PC-9 (cell line): ENCODE measurements around the gene THBS1. TPM values are rescaled to one million over a fixed set of nuclear protein-coding genes. Genes with fewer than 3 reads are reported as not detected.

Experiments used
- BruUV-seq: library from RNA; stranded (reverse); fragments of 400-500 nt; replicated peaks from 2 replicates; lab custom pipeline; 2021; lab: Mats Ljungman, UMichigan
- CTCF ChIA-PET: fragments of 300-600 bp; sonication (Branson Sonifier 250); formaldehyde crosslinking; loops from one replicate; lab custom pipeline; 2022; ENCODE audit warnings: antibody characterized with exemption; lab: Charles Lee
- POLR2A ChIA-PET: fragments of 300-600 bp; sonication (Branson Sonifier 250); formaldehyde crosslinking; loops from one replicate; lab custom pipeline; 2022; ENCODE audit warnings: antibody characterized with exemption; ENCODE audit not compliant: unreplicated experiment; lab: Charles Lee
- DNase-seq, 2 experiments: peaks; one replicate each; pipeline versions ENCODE4 v3.0.0 to v3.0.0-alpha.2; 2015 to 2022; ENCODE audit warnings: mixed read lengths in 1 of 2
- H2AFZ ChIP-seq: fragments of 200-600 bp; sonication (generic); 2 replicates; pipeline ENCODE4 v1.8.1; 2017; ENCODE audit warnings: antibody characterized with exemption
- H3F3A ChIP-seq: fragments of 200-600 bp; sonication (generic); 2 replicates; pipeline ENCODE4 v1.8.1; 2017; ENCODE audit warnings: antibody characterized with exemption, mild to moderate bottlenecking, low read depth; ENCODE audit not compliant: insufficient read depth
- H3K27ac ChIP-seq: fragments of 200-600 bp; sonication (generic); 2 replicates; pipeline ENCODE4 v1.6.1; 2016; ENCODE audit warnings: mixed run types
- H3K27me3 ChIP-seq: fragments of 200-600 bp; sonication (generic); 2 replicates; pipeline ENCODE4 v1.6.1; 2016; ENCODE audit warnings: low read depth, mixed run types; ENCODE audit not compliant: insufficient read depth
- H3K36me3 ChIP-seq: fragments of 200-600 bp; sonication (generic); 2 replicates; pipeline ENCODE4 v1.6.1; 2016; ENCODE audit warnings: low read depth, mixed run types
- H3K4me1 ChIP-seq: fragments of 200-600 bp; sonication (generic); replicated peaks from 2 replicates; pipeline ENCODE4 v1.6.1; 2016; ENCODE audit warnings: mixed run types; ENCODE audit not compliant: insufficient read depth
- H3K4me2 ChIP-seq: fragments of 200-600 bp; sonication (generic); 2 replicates; pipeline ENCODE4 v1.6.1; 2017; ENCODE audit warnings: mixed run types
- H3K4me3 ChIP-seq: fragments of 200-600 bp; sonication (generic); 2 replicates; pipeline ENCODE4 v1.6.1; 2016; ENCODE audit warnings: mixed run types
- H3K79me2 ChIP-seq: fragments of 200-600 bp; sonication (generic); 2 replicates; pipeline ENCODE4 v1.6.1; 2017; ENCODE audit warnings: low read depth, mixed run types
- H3K9me2 ChIP-seq: fragments of 200-600 bp; sonication (generic); 2 replicates; pipeline ENCODE4 v1.8.1; 2017; ENCODE audit warnings: mild to moderate bottlenecking; ENCODE audit not compliant: insufficient read depth
- H3K9me3 ChIP-seq: fragments of 200-600 bp; sonication (generic); 2 replicates; pipeline ENCODE4 v1.8.1; 2016; ENCODE audit warnings: low read depth; ENCODE audit not compliant: insufficient read depth
- H4K20me1 ChIP-seq: fragments of 200-600 bp; sonication (generic); 2 replicates; pipeline ENCODE4 v1.8.1; 2017; ENCODE audit not compliant: insufficient read depth
- EZH2 ChIP-seq: fragments of 200-600 bp; sonication (generic); IDR thresholded peaks from 2 replicates; pipeline ENCODE4 v1.8.0; 2017; ENCODE audit warnings: antibody characterized with exemption, low read depth
- intact Hi-C: fragments of 100-400 bp; cut with micrococcal nuclease; formaldehyde crosslinking; loops from one replicate; pipeline ENCODE4 v1.10.0; 2022; ENCODE audit not compliant: unreplicated experiment
- total RNA-seq: library from RNA; stranded (reverse); gene quantifications from 2 replicates; pipeline ENCODE4 v1.2.3, GENCODE V29; 2021
- TF ChIP-seq, protein P1 (sequence below): fragments of 200-600 bp; sonication (generic); conservative IDR thresholded peaks from 2 replicates; pipeline ENCODE4 v1.6.1; 2017; ENCODE audit warnings: mixed run types, antibody characterized with exemption, mild to moderate bottlenecking, moderate library complexity

THBS1 gene
- total RNA-seq, 1 experiment from 2014 or later, result 406 TPM

DNA sequence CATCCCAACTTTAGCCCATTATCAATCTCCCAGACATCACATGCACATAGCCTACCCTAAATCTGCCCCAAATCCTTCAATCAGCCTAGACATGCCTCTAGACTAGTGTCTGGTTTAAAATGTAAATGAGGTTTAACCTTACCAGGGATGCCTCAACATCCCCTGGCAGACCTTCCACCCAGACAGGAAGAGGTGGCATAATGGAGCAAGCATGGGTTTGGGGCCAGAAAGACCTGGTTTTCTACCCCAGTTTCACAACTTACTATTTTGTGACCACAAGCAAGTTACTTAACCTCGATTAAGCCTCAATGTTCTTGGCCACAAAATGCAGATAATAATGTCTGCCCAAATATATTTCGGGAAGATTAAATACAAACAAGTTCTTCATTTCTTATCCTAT lies 28.3 kb upstream of the THBS1 start:
- Histone ChIP-seq H3F3A (no peaks in the 10 kb centered on the region), H3K9me3 (no peaks in the 10 kb centered on the region), H3K27me3 (no peaks in the 10 kb centered on the region), H3K27ac (no peak overlapping the region), H3K4me3 (no peak overlapping the region), H3K9me2 (no peaks in the 10 kb centered on the region), H4K20me1 (no peaks in the 10 kb centered on the region), H2AFZ (no peak overlapping the region), H3K36me3 (no peaks in the 10 kb centered on the region), H3K4me1 (no peaks in the 10 kb centered on the region), H3K4me2 (no peak overlapping the region), H3K79me2 (no peaks in the 10 kb centered on the region)
- no TSS peak for BruUV-seq
- intact Hi-C loops, result no loop called here
- POLR2A ChIA-PET, result no interaction called here
- DNase-seq, result no peak
- no peak for TF ChIP-seq EZH2
- CTCF ChIA-PET, result no interaction called here

DNA sequence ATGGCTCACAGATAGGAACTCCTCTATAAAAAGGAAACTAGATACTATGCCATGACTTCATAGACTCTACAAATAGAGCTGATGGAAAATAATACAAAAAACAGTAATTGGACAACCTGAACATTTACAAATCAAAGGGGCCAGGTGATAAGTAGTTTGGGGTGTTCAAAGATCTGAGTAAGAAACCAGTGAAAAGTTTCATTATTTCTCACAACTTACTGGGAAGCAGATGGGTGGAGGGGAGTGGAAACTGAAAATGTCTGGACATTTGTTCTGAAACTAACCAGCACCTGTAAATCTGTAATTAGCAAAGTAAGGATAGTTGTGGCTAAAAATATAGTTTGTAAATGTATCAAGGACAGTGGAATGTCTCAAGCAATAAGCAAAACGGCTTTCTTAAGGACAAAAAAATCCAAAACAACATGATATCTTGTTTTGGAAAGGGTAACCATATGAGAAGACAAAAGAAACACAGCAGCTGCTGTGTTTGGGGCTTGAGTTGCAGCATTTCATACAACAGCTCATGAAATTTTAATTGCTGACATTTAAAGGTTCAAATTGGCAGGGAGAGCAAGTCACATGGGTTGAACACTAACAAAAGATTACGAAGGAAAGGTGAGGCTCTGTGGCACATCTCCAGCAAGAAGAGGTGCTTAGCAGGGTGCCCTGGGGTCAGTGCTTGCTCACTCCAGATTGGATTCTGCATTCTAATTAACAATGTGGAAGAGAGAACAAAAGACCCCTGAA lies 26.8 kb upstream of the THBS1 start:
- H3K36me3 ChIP-seq, result no peaks in the 10 kb centered on the region
- TF ChIP-seq, protein P1, sequence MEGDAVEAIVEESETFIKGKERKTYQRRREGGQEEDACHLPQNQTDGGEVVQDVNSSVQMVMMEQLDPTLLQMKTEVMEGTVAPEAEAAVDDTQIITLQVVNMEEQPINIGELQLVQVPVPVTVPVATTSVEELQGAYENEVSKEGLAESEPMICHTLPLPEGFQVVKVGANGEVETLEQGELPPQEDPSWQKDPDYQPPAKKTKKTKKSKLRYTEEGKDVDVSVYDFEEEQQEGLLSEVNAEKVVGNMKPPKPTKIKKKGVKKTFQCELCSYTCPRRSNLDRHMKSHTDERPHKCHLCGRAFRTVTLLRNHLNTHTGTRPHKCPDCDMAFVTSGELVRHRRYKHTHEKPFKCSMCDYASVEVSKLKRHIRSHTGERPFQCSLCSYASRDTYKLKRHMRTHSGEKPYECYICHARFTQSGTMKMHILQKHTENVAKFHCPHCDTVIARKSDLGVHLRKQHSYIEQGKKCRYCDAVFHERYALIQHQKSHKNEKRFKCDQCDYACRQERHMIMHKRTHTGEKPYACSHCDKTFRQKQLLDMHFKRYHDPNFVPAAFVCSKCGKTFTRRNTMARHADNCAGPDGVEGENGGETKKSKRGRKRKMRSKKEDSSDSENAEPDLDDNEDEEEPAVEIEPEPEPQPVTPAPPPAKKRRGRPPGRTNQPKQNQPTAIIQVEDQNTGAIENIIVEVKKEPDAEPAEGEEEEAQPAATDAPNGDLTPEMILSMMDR, result no peak
- no peak for TF ChIP-seq EZH2
- no peaks in the 10 kb centered on the region for H3K27me3 ChIP-seq
- H3F3A ChIP-seq, result no peaks in the 10 kb centered on the region
- no peak overlapping the region for H3K4me2 ChIP-seq
- H3K9me2 ChIP-seq, result no peaks in the 10 kb centered on the region
- POLR2A ChIA-PET, result no interaction called here
- no peak overlapping the region for H2AFZ ChIP-seq
- no TSS peak for BruUV-seq
- intact Hi-C loops, result no loop called here
- H3K9me3 ChIP-seq, result no peaks in the 10 kb centered on the region
- DNase-seq, result no peak
- H4K20me1 ChIP-seq, result no peaks in the 10 kb centered on the region
- no peak overlapping the region for H3K4me3 ChIP-seq
- H3K4me1 ChIP-seq, result no peaks in the 10 kb centered on the region
- CTCF ChIA-PET, result no interaction called here
- H3K79me2 ChIP-seq, result no peaks in the 10 kb centered on the region
- H3K27ac ChIP-seq, result no peak overlapping the region

DNA sequence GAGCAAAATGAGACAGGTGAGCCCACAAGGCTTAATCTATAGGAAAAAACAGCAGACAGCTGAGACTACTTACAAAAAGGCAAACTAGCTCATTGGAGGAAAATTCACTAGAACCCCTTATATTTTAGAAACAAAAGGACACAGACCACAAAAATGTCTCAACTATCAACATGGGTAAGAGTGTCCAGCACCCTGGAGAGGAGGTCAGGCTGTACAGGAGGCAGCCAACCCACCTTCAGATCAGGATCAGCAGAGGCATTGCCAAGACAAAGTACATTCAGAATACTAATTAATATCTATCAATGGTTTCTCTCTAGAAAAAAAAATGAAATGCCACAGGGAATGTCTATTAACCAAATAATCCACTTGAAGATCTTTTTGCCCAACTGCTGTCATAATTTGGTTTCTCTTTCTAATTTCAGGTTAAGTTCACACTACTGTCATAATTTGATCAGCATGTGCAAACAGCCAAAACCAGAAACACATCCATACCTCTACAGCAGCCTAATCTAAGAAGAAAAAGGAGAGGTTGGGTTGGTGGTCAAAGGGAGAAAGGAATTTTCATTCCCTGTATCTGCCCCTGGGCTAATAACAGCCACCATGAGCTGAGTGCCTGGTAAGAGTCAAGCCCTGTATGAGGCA lies 26.0 kb upstream of the THBS1 start:
- Histone ChIP-seq H3K27ac (no peak overlapping the region), H3K4me1 (no peaks in the 10 kb centered on the region), H3K4me3 (no peak overlapping the region), H3K9me2 (no peaks in the 10 kb centered on the region), H3K4me2 (no peak overlapping the region), H4K20me1 (no peaks in the 10 kb centered on the region), H3F3A (no peaks in the 10 kb centered on the region), H3K9me3 (no peaks in the 10 kb centered on the region), H3K79me2 (no peaks in the 10 kb centered on the region), H3K36me3 (no peaks in the 10 kb centered on the region), H3K27me3 (no peaks in the 10 kb centered on the region), H2AFZ (no peak overlapping the region)
- DNase-seq, result no peak
- BruUV-seq, result no TSS peak
- intact Hi-C loops, result no loop called here
- POLR2A ChIA-PET, result no interaction called here
- CTCF ChIA-PET, result no interaction called here
- TF ChIP-seq EZH2, result no peak
- TF ChIP-seq, protein P1, result no peak
